Hematopoietic multipotent progenitor cell treated with erythropoietin and hydrocortisone succinate and interleukin-3 and kit ligand, for 4 days (in vitro differentiated cells): ENCODE measurements around the gene CEP44.
"Not testable (repeated sequence)": the region's sequence is repeated elsewhere in the genome, so short reads cannot be mapped to it uniquely, and the experiment has no call there.

ENCODE experiments used
- DNase-seq: peaks from one replicate; pipeline ENCODE4 v3.0.0-alpha.2; 2015

CEP44 gene

DNA sequence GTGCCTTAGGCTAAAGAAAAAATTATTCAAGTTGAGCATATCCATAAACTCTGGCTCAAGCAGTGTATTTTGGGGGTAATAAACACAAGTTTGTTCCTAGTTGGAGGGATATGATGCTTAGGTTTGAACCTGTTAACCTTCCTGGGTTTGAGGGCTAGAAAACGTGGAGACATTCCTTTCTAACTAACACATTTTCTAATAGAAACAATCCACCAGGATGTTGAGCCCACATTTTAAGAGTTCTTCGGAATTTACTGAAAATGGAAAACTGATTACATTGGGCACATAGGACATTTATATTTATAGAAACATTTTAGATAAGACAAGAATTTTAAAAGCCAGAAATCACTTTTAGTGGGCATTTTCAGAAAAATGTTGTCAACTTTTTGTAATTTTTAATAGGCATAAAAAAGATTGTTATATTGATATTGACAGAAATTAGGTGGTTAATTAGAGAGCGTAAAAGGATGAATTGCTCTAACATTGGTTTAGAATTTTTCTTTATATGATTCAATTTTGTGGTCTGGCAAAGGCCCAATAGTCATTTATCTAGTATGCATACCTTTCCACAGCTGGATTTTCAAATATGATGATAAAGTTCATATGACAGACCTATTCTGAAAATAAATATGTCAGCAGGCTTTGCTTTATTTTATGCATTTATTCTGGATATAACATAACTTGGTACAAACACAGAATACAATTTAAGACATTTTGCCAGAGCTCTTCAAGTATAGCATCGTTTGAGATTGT is 49.2 kb downstream of the CEP44 start:
- no peak for DNase-seq

DNA sequence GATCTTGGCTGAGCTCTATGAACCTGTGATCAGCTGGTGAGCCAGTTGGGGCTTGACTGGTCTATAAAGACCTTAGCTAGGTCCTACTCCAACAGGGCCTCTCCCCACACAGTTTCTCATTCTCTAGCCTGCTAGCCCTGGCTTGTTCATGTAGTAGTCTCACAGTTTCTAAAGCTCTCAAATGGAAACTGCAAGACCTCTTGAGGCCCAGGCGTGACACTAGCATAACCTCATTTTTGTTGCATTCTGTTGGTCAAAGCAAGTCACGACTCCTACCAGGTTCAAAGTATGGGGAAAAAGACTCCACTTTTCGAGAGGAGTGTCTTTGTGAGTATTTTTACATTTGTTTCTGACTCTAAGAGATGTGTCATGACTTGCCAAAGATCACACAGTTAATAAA is 50.9 kb downstream of the CEP44 start:
- no peak for DNase-seq

DNA sequence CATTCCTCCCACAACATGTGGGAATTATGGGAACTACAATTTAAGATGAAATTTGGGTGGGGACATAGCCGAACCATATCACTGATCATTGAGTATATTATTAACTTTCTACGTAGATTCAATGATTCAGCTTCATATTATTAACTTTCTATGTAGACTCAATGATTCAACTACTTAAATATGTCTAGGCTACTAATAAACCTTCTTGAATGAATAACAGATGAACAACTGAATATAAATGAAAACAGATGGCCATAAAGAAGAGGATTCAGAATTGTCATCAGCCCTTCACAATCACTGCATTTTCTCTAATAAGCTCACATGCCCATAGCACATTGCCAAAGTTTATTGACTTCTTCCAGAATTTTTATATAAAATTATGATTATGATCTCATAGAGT is 57.0 kb downstream of the CEP44 start:
- DNase-seq: no peak

DNA sequence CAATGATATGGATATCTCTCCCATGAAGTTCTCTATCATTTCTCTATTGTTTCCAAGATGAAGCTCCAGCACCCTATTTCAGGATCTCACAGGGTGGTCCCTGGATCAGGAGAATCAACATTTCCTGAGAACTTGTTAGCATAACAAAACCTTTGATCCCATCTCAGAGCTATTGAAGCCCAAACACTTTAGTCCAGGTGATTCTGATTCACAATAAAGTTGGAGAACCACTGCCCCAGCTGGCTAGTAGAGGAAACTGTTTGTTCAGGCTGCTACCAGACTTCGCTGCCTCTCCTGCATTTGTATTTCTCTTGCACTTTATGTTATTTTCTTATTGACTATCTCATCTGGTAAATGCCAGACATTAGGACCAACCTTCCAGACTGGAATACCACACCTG is 65.4 kb downstream of the CEP44 start:
- no peak for DNase-seq

GRCh38 chr4:174352061-174352819 is 68.5 kb downstream of the CEP44 start:
- DNase-seq: peak; percentile 79

DNA sequence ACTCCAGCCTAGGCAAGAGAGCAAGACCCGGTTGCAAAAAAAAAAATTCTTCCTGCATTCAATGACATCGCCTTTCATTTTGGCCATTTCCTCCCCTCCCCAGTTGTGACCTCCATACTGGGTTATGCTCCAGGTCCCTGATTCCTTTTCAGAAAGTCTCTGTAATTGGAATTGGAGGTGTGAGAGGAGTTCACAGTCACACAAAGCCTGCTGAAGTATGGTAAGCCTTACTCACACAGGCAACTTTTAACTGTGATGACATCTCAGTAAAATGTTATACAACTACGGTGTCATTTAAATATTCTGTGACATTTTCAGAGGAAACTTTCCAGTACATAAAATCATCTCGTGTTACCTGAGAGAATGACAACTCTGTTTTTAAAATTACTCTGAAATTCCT is 73.6 kb downstream of the CEP44 start:
- DNase-seq: peak; percentile 15

DNA sequence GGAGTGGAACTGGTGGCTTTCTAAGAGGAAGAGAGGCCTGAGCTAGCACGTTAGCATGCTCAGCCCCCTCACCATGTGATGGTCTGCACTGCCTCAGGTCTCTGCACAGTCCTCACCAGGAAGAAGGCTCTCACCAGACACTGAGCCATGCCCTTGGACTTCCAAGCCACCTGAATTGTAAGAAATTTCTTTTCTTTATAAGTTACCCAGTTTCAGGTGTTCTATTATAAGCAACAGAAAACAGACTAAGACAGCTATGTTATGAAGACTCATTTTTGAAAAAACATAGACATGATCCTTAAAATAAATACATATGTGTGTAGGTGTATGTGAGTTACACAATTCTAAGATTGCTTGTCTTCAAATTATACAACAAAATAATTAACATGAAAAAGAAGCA is 74.7 kb downstream of the CEP44 start:
- no peak for DNase-seq

- peak; percentile 24 for DNase-seq
Measured at GRCh38 chr4:174358829-174359228, 75.1 kb downstream of the CEP44 start.

- no peak for DNase-seq
Measured at GRCh38 chr4:174362340-174362739, 78.6 kb downstream of the CEP44 start.

DNA sequence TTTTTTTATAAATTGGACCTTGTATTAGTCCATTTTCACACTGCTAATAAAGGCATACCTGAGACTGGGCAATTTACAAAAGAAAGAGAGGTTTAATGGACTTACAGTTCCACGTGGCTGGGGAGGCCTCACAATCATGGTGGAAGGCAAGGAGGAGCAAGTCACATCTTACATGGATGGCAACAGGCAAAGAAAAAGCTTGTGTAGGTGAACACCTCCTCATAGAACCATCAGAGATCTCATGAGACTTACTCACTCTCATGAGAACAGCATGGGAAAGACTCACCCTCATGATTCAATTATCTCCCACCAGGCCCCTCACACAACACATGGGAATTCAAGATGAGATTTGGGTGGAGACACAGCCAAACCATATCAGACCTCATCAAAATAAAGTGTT is 80.1 kb downstream of the CEP44 start:
- not testable (repeated sequence) for DNase-seq

GRCh38 chr4:174365018-174365587 is 81.4 kb downstream of the CEP44 start:
- DNase-seq: peak; percentile 77

- DNase-seq: no peak
Measured at GRCh38 chr4:174369985-174370384, 86.3 kb downstream of the CEP44 start.

DNA sequence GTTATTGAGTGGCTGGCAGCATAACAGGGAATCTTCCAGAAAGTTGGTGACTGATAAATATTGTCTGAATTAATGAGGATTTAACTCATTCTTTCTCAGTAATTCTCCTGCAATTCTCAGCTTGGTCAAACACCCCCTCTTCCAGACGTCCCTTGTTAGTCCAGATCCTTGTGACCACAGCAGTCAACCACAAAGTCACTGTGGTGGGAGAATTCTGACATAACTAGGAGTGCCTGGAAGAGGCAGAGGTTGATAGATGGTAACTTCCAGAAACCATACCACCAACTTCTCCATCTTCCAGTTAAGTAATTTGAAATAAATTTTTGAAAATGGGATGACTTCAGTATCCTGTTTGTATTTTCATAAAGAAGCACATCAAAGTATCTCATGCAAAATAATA is 90.1 kb downstream of the CEP44 start:
- no peak for DNase-seq

DNA sequence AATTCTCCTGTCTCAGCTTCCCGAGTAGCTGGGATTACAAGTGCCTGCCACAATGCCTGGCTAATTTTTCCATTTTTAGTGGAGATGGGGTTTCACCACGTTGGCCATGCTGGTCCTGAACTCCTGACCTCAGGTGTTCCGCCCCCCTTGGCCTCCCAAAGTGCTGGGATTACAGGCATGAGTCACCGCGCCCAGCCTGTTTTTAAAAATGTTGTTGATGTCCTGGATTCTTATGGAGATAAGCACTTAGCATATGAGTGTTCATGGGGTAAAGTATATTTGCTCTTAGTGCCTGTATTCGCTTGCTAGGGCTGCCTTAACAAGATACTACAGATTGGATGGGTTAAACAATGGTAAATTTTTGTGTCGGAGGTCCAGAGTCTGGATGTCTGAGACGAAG is 91.7 kb downstream of the CEP44 start:
- DNase-seq: no peak

- no peak for DNase-seq
Measured at GRCh38 chr4:174377613-174378012, 93.9 kb downstream of the CEP44 start.

- DNase-seq: no peak
Measured at GRCh38 chr4:174378951-174379350, 95.2 kb downstream of the CEP44 start.

DNA sequence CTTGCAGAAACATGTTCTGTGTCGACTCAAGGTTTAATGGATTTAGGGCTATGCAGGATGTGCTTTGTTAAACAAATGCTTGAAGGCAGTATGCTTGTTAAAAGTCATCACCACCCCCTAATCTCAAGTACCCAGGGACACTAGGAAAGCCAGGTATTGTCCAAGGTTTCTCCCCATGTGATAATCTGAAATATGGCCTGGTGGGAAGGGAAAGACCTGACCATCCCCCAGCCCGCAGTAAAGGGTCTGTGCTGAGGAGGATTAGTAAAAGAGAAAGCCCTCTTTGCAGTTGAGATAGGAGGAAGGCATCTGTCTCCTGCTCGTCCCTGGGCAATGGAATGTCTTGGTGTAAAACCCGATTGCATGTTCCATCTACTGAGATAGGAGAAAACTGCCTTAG is 96.5 kb downstream of the CEP44 start:
- DNase-seq: not testable (repeated sequence)

DNA sequence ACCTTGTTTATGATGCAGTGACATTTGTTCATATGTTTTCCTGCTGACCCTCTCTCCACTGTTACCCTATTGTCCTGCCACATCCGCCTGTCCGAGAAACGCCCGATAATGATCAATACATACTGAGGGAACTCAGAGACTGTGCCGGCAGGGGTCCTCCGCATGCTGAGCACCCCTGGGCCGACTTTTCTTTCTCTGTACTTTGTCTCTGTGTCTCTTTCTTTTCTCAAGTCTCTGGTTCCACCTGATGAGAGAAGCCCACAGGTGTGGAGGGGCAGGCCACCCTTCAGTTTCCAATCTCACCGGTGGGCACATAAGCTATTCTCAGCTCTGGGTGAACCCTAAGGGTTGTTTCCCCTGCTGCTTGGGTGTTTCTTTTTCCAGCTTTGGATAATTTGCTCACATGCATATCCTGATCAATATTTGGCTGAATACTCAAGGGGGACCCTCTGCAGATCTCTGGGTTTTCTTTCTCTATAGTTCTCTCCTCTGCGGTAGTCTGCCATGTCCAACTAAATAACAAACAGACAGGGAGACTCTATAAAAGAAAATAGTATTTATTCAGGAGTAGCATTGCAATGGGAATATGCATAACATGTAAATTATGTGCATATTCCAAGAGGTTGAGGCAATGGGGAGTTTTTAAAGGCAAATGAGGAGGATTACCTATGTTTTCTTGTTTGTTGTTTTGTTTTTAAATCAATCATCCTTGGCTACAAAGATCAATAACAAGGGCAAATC is 97.2 kb downstream of the CEP44 start:
- DNase-seq: no peak

GRCh38 chr4:174381440-174381800 is 97.7 kb downstream of the CEP44 start:
- peak; percentile 7 for DNase-seq
